GM12891 (cell line): ENCODE measurements around the gene ZNF385A.

Experiments used
- POLR2A ChIP-seq: IDR thresholded peaks from 2 replicates; pipeline ENCODE4 v1.6.1; 2011; ENCODE audit warnings: low read depth, low read length, control low read depth
- POLR2AphosphoS5 ChIP-seq: IDR thresholded peaks from 2 replicates; pipeline ENCODE4 v1.6.1; 2011; ENCODE audit warnings: low read depth, low read length, control low read depth

DNA sequence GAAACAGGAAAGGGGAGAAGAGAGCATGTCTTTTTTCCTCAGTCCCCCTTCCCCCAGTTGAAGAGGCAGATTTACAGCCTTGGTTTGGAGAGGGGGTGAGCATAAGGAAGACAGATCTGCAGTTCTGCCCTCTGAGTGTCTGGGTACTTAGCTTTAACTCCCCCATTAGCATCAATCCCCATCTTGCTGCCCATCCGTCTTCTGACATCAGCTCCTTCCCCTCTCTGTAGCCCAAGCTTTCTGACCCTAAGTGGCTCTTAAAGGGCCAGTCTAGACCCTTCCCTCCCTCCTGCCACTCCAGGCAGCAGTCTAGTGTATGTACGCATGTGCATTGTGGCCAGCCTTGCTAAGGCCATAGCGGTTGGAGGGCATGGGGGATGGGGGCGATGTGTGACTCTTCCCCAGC is 27.6 kb downstream of the ZNF385A start:
- TF ChIP-seq POLR2A (no peak), POLR2AphosphoS5 (no peak)
